Measurements from ENCODE around the gene ADIPOQ.
"Not testable (repeated sequence)": the region's sequence is repeated elsewhere in the genome, so short reads cannot be mapped to it uniquely, and the experiment has no call there.

The ADIPOQ gene

GRCh38 chr3:186826976-186827857, 15.3 kb upstream of the ADIPOQ start:
- DNase-seq: peak; percentile 48 to 92

- no peak for DNase-seq
Measured at GRCh38 chr3:186828340-186828739, 14.2 kb upstream of the ADIPOQ start.

- no peak for DNase-seq
Measured at GRCh38 chr3:186831798-186832197, 10.7 kb upstream of the ADIPOQ start.

- DNase-seq: no peak
Measured at GRCh38 chr3:186832276-186832675, 10.2 kb upstream of the ADIPOQ start.

- no peak for DNase-seq
Measured at GRCh38 chr3:186839874-186840641, 2.5 kb upstream of the ADIPOQ start.

GRCh38 chr3:186841620-186842019, 890 bp upstream of the ADIPOQ start:
- DNase-seq: no peak

GRCh38 chr3:186843039-186843432, 526 bp downstream of the ADIPOQ start:
- no peak for DNase-seq

- DNase-seq: no peak
Measured at GRCh38 chr3:186844908-186845307, 2.4 kb downstream of the ADIPOQ start.

- no peak for DNase-seq
Measured at GRCh38 chr3:186845756-186846155, 3.2 kb downstream of the ADIPOQ start.

- no peak for DNase-seq
Measured at GRCh38 chr3:186847437-186847836, 4.9 kb downstream of the ADIPOQ start.

GRCh38 chr3:186849374-186849975, 7.0 kb downstream of the ADIPOQ start:
- DNase-seq: peak; percentile 39 to 82

GRCh38 chr3:186851835-186852234, 9.3 kb downstream of the ADIPOQ start:
- DNase-seq: not testable (repeated sequence)

- no peak for DNase-seq
Measured at GRCh38 chr3:186852994-186853393, 10.5 kb downstream of the ADIPOQ start.

- DNase-seq: no peak
Measured at GRCh38 chr3:186854146-186854545, 11.6 kb downstream of the ADIPOQ start.

- DNase-seq: no peak
Measured at GRCh38 chr3:186854954-186855353, 12.4 kb downstream of the ADIPOQ start.

GRCh38 chr3:186857743-186858142, 15.2 kb downstream of the ADIPOQ start:
- no peak for DNase-seq

GRCh38 chr3:186865215-186865853, 22.8 kb downstream of the ADIPOQ start:
- DNase-seq: not testable (repeated sequence)

GRCh38 chr3:186866095-186866494, 23.6 kb downstream of the ADIPOQ start:
- not testable (repeated sequence) for DNase-seq

- no peak for DNase-seq
Measured at GRCh38 chr3:186869253-186870100, 27.0 kb downstream of the ADIPOQ start.

GRCh38 chr3:186870421-186871201, 28.1 kb downstream of the ADIPOQ start:
- DNase-seq: no peak

- no peak for DNase-seq
Measured at GRCh38 chr3:186871403-186871924, 29.0 kb downstream of the ADIPOQ start.
